NT2/D1 (cell line): ENCODE measurements around the gene MRPL22.

ENCODE experiments used
- SUZ12 ChIP-seq: IDR thresholded peaks from 2 replicates; pipeline ENCODE4 v1.6.1; 2011; ENCODE audit not compliant: insufficient read length, insufficient read depth; ENCODE audit errors: extremely low read depth
- YY1 ChIP-seq: IDR thresholded peaks from 2 replicates; pipeline ENCODE4 v1.6.1; 2011; ENCODE audit not compliant: insufficient read length, insufficient read depth
- ZNF274 ChIP-seq: IDR thresholded peaks from 2 replicates; pipeline ENCODE4 v1.6.1; 2011; ENCODE audit warnings: mild to moderate bottlenecking, low read depth, low read length

GRCh38 chr5:154968953-154969352 lies 28.1 kb downstream of the MRPL22 start:
- TF ChIP-seq YY1 (no peak), SUZ12 (no peak), ZNF274 (no peak)
